Breast epithelium (tissue), 4 donors: ENCODE measurements around the gene KCTD19. TPM values are rescaled to one million over a fixed set of nuclear protein-coding genes. Genes with fewer than 3 reads are reported as not detected.

Source experiments
- DNase-seq, 2 donors: peaks; one replicate each; pipeline ENCODE4 v3.0.0-alpha.2; 2019; ENCODE audit warnings: low spot score in 2 of 2
- H3K27ac ChIP-seq, 2 donors: fragments of 200-600 bp; sonication (generic) in 1 of 2; one replicate each; pipeline ENCODE4 v1.5.1; 2016 to 2019; ENCODE audit warnings: mild to moderate bottlenecking in 1 of 2
- H3K27me3 ChIP-seq, 2 donors: fragments of 200-600 bp; sonication (generic) in 1 of 2; one replicate each; pipeline versions ENCODE4 v1.5.1 to v1.6.0; 2017 to 2019; ENCODE audit warnings: control low read depth in 1 of 2, mild to moderate bottlenecking in 1 of 2
- H3K36me3 ChIP-seq: fragments of 200-600 bp; one replicate; pipeline ENCODE4 v1.5.1; 2019
- H3K4me1 ChIP-seq, 2 donors: fragments of 200-600 bp; sonication (generic); one replicate each; pipeline ENCODE4 v1.5.1; 2016 to 2019; ENCODE audit warnings: control low read depth in 1 of 2
- H3K4me3 ChIP-seq, 3 donors: fragments of 200-600 bp; sonication (generic); 1 replicate in 2 of 3; 2 replicates in 1 of 3; pipeline ENCODE4 v1.5.1; 2016 to 2019; ENCODE audit warnings: mild to moderate bottlenecking in 3 of 3, moderate library complexity in 2 of 3
- H3K9me3 ChIP-seq, 2 donors: fragments of 200-600 bp; sonication (generic) in 1 of 2; one replicate each; pipeline ENCODE4 v1.5.1; 2016 to 2019; ENCODE audit warnings: control low read depth in 1 of 2
- POLR2A ChIP-seq: fragments of 450-650 bp; IDR thresholded peaks from one replicate; pipeline ENCODE4 v1.6.1; 2016; ENCODE audit warnings: antibody characterized with exemption, mild to moderate bottlenecking, moderate library complexity
- POLR2AphosphoS5 ChIP-seq, 3 donors: sonication (generic); formaldehyde crosslinking; IDR thresholded peaks; one replicate each; pipeline ENCODE4 v1.6.1; 2017; ENCODE audit warnings: antibody characterized with exemption in 3 of 3
- intact Hi-C: fragments of 100-400 bp; cut with DNase I; formaldehyde crosslinking; loops from one replicate; pipeline ENCODE4 v1.15.1; 2023; ENCODE audit warnings: low total_unique reads
- total RNA-seq, 3 donors: library from RNA; depleted of rRNA; stranded (reverse); fragments of >200 nt; gene quantifications; one replicate each; pipeline ENCODE4 v1.1.0, GENCODE V29; 2016
- TF ChIP-seq, protein P1 (sequence below), 3 donors: fragments of 450-650 bp; IDR thresholded peaks; one replicate each; pipeline ENCODE4 v1.5.1; 2016 to 2017; ENCODE audit warnings: antibody characterized with exemption in 3 of 3, mild to moderate bottlenecking in 3 of 3, moderate library complexity in 3 of 3

The KCTD19 gene
- total RNA-seq, 3 donors from 2014 or later, result 1.0 TPM; not detected in 2

DNA sequence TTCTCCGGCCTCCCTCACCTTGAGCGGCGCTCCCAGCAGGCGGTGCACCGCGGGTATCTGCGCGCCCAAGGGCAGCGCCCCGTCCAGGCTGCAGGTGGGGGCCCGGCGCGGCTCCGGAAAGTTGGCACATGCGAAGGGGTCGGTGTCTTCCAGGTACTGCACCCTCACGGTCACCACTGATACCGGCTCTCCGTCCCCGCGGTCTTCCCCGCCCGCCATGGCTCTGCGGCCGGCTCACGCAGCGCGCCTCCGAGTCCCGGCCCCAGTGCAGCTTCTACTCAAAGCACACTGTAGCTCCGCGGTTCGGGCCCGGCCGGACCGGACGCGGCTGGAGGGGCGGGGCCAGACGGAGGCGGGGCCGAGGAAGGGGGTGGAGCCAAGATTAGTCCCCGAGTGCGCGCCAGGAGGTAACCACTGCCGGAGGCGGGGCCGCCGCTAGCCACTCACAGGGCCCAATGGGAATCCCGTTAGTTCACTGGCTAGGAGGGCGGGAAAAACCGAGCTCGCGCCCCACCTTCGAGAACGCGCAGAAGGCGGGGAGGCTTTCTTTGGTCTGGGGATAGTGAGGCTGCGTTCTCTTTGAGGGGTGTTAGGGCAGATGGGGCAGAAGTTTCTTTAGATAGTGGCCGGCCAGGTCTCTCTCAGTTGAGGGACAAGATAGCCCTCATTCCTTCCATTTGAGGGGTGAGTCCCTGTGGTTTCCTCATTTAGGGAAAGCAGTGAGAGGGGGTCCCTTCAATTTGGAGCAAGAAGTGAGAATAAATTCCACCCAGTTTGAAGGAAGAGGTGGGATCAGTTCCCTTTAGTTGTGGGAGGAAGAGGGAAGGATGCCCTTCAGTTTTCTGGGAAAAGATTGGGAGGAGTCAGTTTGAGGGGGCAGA lies 79.1 kb downstream of the KCTD19 start, which contains the start of gene FHOD1:
TSS of gene FHOD1 (minus strand) at position 290 of the 881 bp plus-strand sequence. CDS start at position 219, 71 bp downstream.
- no peaks in the 10 kb centered on the region for H3K27me3 ChIP-seq
- intact Hi-C loops, result no loop called here
- DNase-seq, result peak; percentile 97 to 99
- H3K4me1 ChIP-seq, result peaks cover 12 to 17% of the 10 kb centered on the region in 2 donors
- no peaks in the 10 kb centered on the region for H3K36me3 ChIP-seq
- H3K4me3 ChIP-seq, result peak within 1 kb of the TSS; percentile 69 to 91 (median 78)
- H3K27ac ChIP-seq, result peak within 1 kb of the TSS; percentile 76 to 96
- H3K9me3 ChIP-seq, result no peaks in the 10 kb centered on the region
- TF ChIP-seq, protein P1, sequence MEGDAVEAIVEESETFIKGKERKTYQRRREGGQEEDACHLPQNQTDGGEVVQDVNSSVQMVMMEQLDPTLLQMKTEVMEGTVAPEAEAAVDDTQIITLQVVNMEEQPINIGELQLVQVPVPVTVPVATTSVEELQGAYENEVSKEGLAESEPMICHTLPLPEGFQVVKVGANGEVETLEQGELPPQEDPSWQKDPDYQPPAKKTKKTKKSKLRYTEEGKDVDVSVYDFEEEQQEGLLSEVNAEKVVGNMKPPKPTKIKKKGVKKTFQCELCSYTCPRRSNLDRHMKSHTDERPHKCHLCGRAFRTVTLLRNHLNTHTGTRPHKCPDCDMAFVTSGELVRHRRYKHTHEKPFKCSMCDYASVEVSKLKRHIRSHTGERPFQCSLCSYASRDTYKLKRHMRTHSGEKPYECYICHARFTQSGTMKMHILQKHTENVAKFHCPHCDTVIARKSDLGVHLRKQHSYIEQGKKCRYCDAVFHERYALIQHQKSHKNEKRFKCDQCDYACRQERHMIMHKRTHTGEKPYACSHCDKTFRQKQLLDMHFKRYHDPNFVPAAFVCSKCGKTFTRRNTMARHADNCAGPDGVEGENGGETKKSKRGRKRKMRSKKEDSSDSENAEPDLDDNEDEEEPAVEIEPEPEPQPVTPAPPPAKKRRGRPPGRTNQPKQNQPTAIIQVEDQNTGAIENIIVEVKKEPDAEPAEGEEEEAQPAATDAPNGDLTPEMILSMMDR (IDR thresholded peaks at IDR 0.05), result peak in 1 of 3 donors; percentile 27
- TF ChIP-seq POLR2AphosphoS5 (IDR thresholded peaks at IDR 0.05) (peak in 2 of 3 donors; percentile 4 to 8), POLR2A (peak; percentile 46)

DNA sequence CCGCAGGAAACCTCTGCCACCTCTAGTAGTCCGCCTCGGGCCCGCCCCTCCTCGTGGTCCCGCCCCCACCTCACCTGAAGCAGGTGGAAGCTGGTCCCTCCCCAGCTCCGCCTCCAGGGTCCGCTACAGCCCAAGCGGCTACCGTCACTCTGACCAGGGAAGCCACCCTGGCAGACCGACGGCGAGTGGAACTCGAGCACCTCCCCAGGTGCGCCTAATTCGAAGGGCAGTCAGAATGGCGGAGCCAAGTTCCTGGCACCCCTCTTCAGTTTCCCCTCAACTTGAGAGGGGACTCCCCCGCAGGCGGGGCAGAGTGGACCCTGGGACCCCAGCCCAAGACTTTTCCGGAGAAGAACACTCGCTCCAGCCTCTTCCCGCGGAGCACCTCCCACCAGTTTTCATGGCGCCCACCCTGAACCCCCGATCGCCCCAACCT lies 79.8 kb downstream of the KCTD19 start:
- intact Hi-C loops, result no loop called here
- peak overlapping the region; percentile 76 to 96 for H3K27ac ChIP-seq
- DNase-seq, result peak; percentile 90 to 92
- peak overlapping the region; percentile 69 to 91 (median 78) for H3K4me3 ChIP-seq
- no peaks in the 10 kb centered on the region for H3K9me3 ChIP-seq
- H3K36me3 ChIP-seq, result no peaks in the 10 kb centered on the region
- H3K4me1 ChIP-seq, result peaks cover 12 to 23% of the 10 kb centered on the region in 2 donors
- peak; percentile 58 for TF ChIP-seq POLR2A
- peak in 2 of 3 donors; percentile 24 to 94 for TF ChIP-seq POLR2AphosphoS5 (IDR thresholded peaks at IDR 0.05)
- TF ChIP-seq, protein P1 (IDR thresholded peaks at IDR 0.05), result no peak
- H3K27me3 ChIP-seq, result no peaks in the 10 kb centered on the region

DNA sequence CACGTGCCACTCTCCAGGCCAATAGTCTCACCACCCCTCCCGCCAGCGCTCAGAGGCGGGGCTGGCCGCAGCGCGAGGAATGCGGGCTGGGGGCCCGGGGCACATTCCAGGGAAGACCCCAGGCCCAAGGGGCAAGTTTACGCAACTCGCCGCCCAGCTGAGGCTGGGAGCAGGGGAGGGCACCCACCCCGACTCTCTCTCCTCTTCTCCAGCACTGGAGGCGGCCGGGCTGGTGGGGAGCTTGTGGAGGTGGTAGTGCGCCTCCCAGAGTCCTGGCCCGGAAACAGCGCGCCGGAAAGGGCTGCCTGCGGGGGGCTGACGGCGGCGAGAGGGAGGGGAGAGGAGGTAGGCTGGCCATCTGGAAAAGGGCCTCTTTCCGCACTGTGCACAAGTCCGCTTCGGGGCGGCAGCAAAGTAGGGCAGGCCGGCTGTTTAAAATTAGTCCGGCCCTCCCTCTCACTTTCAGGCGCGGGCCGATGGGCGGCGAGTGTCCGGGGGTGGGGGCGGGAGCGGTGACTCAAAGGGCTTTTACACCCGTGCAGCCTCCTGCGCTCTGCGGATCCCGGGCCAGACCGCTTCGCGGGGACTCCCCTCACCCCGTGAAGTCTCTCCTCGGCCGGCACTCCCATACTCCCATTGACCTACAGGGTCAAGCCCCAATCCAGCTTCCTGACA lies 80.3 kb downstream of the KCTD19 start:
- Histone ChIP-seq H3K27ac (peak overlapping the region; percentile 76 to 96), H3K4me1 (peaks cover 12 to 29% of the 10 kb centered on the region in 2 donors), H3K27me3 (no peaks in the 10 kb centered on the region), H3K4me3 (peak overlapping the region; percentile 69 to 91 (median 78)), H3K9me3 (no peaks in the 10 kb centered on the region), H3K36me3 (no peaks in the 10 kb centered on the region)
- TF ChIP-seq POLR2AphosphoS5 (IDR thresholded peaks at IDR 0.05) (peak; percentile 42 to 66 (median 54)), POLR2A (no peak)
- TF ChIP-seq, protein P1 (IDR thresholded peaks at IDR 0.05), result peak in 1 of 3 donors; percentile 26
- intact Hi-C loops, result no loop called here
- DNase-seq, result peak; percentile 70 to 78

DNA sequence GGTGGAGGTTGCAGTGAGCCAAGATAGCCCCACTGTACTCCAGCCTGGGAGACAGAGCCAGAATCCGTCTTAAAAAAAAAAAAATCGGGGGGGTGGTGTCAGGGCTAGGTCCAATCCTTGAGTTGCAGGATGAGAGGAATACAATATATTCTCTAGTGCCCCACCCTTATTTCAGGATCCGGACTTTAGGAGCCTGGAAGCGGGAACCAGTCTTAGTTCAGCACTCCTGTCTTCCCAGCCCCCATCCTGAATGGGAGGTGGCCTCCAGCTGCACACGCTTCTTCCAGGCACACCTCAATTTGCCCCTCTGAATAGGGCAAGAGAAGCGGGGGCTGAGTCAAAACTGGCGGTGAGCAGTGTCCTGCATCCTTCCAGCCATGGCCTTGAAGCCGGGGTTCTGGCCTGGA lies 80.9 kb downstream of the KCTD19 start:
- TF ChIP-seq POLR2AphosphoS5 (IDR thresholded peaks at IDR 0.05), result no peak
- TF ChIP-seq, protein P1 (IDR thresholded peaks at IDR 0.05), result no peak
- no peak for TF ChIP-seq POLR2A
- no peaks in the 10 kb centered on the region for H3K36me3 ChIP-seq
- peak overlapping the region; percentile 69 to 91 (median 78) for H3K4me3 ChIP-seq
- peak in 1 of 2 donors; percentile 61 for DNase-seq
- H3K4me1 ChIP-seq, result peaks cover 17 to 33% of the 10 kb centered on the region in 2 donors
- H3K27ac ChIP-seq, result peak overlapping the region; percentile 76 to 96
- no peaks in the 10 kb centered on the region for H3K27me3 ChIP-seq
- H3K9me3 ChIP-seq, result no peaks in the 10 kb centered on the region
- intact Hi-C loops, result no loop called here
